GM23338 (cell line): ENCODE results near the gene OGN. TPM values are rescaled to one million over a fixed set of nuclear protein-coding genes. Genes with fewer than 3 reads are reported as not detected.

Experiments
- CREB1 ChIP-seq: fragments of 250-450 bp; sonication (Bioruptor Pico); IDR thresholded peaks from 2 replicates; pipeline ENCODE4 v1.5.0; 2020; ENCODE audit warnings: low read depth, mild to moderate bottlenecking, moderate library complexity
- CTCF ChIP-seq, 2 experiments: fragments of 200-600 bp in 1 of 2; sonication (generic) in 1 of 2; conservative IDR thresholded peaks; 2 replicates each; pipeline versions ENCODE4 v1.5.1 to v1.6.1; 2016 to 2017; ENCODE audit warnings: antibody characterized with exemption in 2 of 2, low read depth in 2 of 2, mild to moderate bottlenecking in 2 of 2, moderate library complexity in 1 of 2
- ETS1 ChIP-seq: IDR thresholded peaks from 2 replicates; pipeline ENCODE4 v1.6.1; 2016; ENCODE audit warnings: antibody characterized with exemption
- EZH2 ChIP-seq: fragments of 200-600 bp; sonication (generic); IDR thresholded peaks from one replicate; pipeline ENCODE4 v1.8.0; 2017; ENCODE audit warnings: antibody characterized with exemption, mild to moderate bottlenecking, low read depth; ENCODE audit not compliant: unreplicated experiment
- JUNB ChIP-seq: IDR thresholded peaks from one replicate; pipeline ENCODE4 v1.6.1; 2016; ENCODE audit warnings: antibody characterized with exemption; ENCODE audit not compliant: unreplicated experiment
- ZNF331 ChIP-seq: fragments of 250-450 bp; sonication (Bioruptor Pico); IDR thresholded peaks from 2 replicates; pipeline ENCODE4 v1.5.0; 2020; ENCODE audit warnings: low read depth, mild to moderate bottlenecking, moderate library complexity
- ZNF462 ChIP-seq: fragments of 250-450 bp; sonication (Bioruptor Pico); IDR thresholded peaks from 2 replicates; pipeline ENCODE4 v1.5.0; 2020; ENCODE audit warnings: mild to moderate bottlenecking, moderate library complexity
- polyA plus RNA-seq: library from polyadenylated mRNA; unstranded; fragments of >200 nt; fragmentation: Nextera tagmentation; extraction: Ambion mirVana; gene quantifications from 2 replicates; pipeline ENCODE4 v1.2.1, GENCODE V29; 2016
- total RNA-seq: library from RNA; depleted of rRNA; stranded (reverse); fragments of >200 nt; shearing (Covaris generic); gene quantifications from 2 replicates; pipeline ENCODE4 v1.2.3, GENCODE V29; 2014

The OGN gene
- total and polyA plus RNA-seq, 2 experiments from 2014 or later, result 2.5 TPM; not detected in 1

GRCh38 chr9:92373167-92373566 is 31.2 kb downstream of the OGN start (continued):
- no peak for TF ChIP-seq CTCF (conservative IDR thresholded peaks at IDR 0.05; ENCODE audit: low read depth in 2 of 2)
- no peak for TF ChIP-seq CREB1 (CRISPR knock-in tag)
- TF ChIP-seq JUNB, result no peak
- TF ChIP-seq ZNF462, result no peak
- no peak for TF ChIP-seq ZNF331 (CRISPR knock-in tag)
- TF ChIP-seq EZH2, result no peak
- TF ChIP-seq ETS1, result no peak
